Skeletal muscle tissue (tissue), 4 donors: ENCODE results near the gene MYF6. TPM values are rescaled to one million over a fixed set of nuclear protein-coding genes. Genes with fewer than 3 reads are reported as not detected.

ENCODE experiments used
- H3K27ac ChIP-seq: one replicate; pipeline ENCODE4 v1.7.0; 2013; ENCODE audit warnings: mild to moderate bottlenecking, low read depth, low read length, inconsistent platforms
- H3K27me3 ChIP-seq, 3 donors: one replicate each; pipeline ENCODE4 v1.7.0; 2013; ENCODE audit warnings: low read length in 3 of 3; ENCODE audit not compliant: control insufficient read depth in 3 of 3, insufficient read depth in 3 of 3
- H3K36me3 ChIP-seq, 3 donors: one replicate each; pipeline ENCODE4 v1.7.0; 2013; ENCODE audit warnings: low read length in 3 of 3; ENCODE audit not compliant: control insufficient read depth in 3 of 3, insufficient read depth in 3 of 3
- H3K4me1 ChIP-seq, 3 donors: one replicate each; pipeline ENCODE4 v1.7.0; 2013; ENCODE audit warnings: low read length in 3 of 3, mild to moderate bottlenecking in 3 of 3; ENCODE audit not compliant: control insufficient read depth in 3 of 3, insufficient read depth in 3 of 3
- H3K4me3 ChIP-seq, 3 donors: one replicate each; pipeline ENCODE4 v1.7.0; 2013; ENCODE audit warnings: low read length in 3 of 3
- H3K9ac ChIP-seq, 3 donors: one replicate each; pipeline ENCODE4 v1.7.0; 2013; ENCODE audit warnings: low read length in 3 of 3, mild to moderate bottlenecking in 3 of 3, moderate library complexity in 2 of 3, low read depth in 1 of 3
- H3K9me3 ChIP-seq, 3 donors: one replicate each; pipeline ENCODE4 v1.7.0; 2013; ENCODE audit warnings: low read length in 3 of 3; ENCODE audit not compliant: control insufficient read depth in 3 of 3
- total RNA-seq: library from RNA; depleted of rRNA; stranded (reverse); fragments of >200 nt; gene quantifications from one replicate; pipeline ENCODE4 v1.2.3, GENCODE V29; 2014
- donor health status: Osteomylitis.

Gene MYF6
- total RNA-seq, 1 donor from 2014 or later, result 136 TPM

DNA sequence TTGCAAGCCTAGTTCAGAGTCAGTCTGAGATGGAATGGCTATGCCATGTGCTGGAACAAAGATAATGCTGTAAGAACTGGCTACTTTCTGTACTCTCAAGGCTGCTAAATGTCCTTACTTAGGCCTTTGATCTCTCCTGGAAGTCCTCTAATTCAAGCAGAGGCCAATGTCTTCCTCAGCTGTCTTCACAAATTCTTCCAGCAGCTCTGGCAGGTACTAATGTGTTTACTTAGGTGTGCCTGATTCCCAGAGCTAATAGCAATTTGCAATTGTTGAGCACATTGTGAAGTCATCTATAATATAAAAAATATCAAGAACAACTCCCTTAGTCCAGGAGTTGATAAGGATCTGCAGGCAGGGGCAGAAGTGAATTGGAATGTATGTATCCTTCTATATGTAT is 5.4 kb downstream of the MYF6 start:
- no peak overlapping the region for H3K4me3 ChIP-seq
- peaks cover 4 to 7% (median 6%) of the 10 kb centered on the region in 3 donors for H3K36me3 ChIP-seq
- no peaks in the 10 kb centered on the region for H3K9me3 ChIP-seq
- no peak overlapping the region for H3K9ac ChIP-seq
- peaks cover 0 to 10% (median 7%) of the 10 kb centered on the region in 3 donors for H3K27me3 ChIP-seq
- H3K27ac ChIP-seq, result no peak overlapping the region
- H3K4me1 ChIP-seq, result peaks cover 3 to 11% (median 4%) of the 10 kb centered on the region in 3 donors

DNA sequence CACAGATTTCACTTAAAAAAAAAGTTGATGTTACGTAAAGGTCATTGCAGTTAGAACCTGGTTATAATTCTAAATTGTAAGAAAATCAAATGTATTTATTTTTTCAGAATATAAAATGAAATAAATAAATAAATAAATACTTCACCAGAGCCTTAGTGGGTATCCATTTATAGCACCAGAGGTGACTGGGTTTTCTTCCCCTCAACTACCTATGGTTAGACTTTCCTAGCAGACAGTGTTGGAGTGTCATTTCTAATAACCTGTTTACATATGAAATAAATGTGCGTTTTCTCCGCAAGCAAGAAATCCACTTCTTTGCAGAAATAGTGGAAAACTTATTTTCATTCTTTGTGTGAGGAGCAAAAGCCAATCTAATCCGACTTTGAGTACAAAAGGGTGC is 6.0 kb downstream of the MYF6 start:
- peak overlapping the region; percentile 69 to 86 (median 76) for H3K9ac ChIP-seq
- H3K27ac ChIP-seq, result peak overlapping the region; percentile 80
- H3K27me3 ChIP-seq, result peaks cover 0 to 10% (median 7%) of the 10 kb centered on the region in 3 donors

DNA sequence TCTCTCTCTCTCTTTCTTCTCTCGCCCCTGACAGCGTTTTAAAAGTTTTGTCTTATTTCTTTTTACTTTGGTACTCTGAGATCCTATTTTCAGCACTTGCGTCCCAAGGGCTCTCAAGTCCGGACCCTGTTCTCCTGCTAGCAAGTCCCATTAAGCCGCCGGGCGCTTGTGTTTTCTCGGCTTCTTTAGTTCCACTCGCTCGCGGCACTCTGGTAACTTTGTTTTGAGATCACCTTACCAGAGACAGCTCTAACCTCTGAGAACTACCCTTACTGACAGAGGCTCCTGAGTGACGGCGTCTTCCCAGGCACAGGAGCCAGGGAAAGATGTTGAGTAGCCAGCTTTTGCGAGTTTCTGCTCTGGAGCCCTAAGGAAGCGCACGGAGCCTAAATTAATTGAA is 6.6 kb downstream of the MYF6 start:
- Histone ChIP-seq H3K36me3 (peaks cover 0 to under 1% (median 0%) of the 10 kb centered on the region in 3 donors), H3K9me3 (no peaks in the 10 kb centered on the region), H3K4me1 (peaks cover 3 to 11% (median 4%) of the 10 kb centered on the region in 3 donors), H3K9ac (peak overlapping the region; percentile 69 to 86 (median 76)), H3K27me3 (peaks cover 0 to 10% (median 5%) of the 10 kb centered on the region in 3 donors), H3K27ac (peak overlapping the region; percentile 80), H3K4me3 (peak overlapping the region; percentile 56 to 70 (median 69))

More for the DNA sequence above, 6.0 kb downstream of the MYF6 start:
- Histone ChIP-seq H3K4me3 (peak overlapping the region; percentile 56 to 70 (median 69)), H3K4me1 (peaks cover 3 to 11% (median 4%) of the 10 kb centered on the region in 3 donors), H3K9me3 (no peaks in the 10 kb centered on the region), H3K36me3 (peaks cover 4 to 6% (median 5%) of the 10 kb centered on the region in 3 donors)

DNA sequence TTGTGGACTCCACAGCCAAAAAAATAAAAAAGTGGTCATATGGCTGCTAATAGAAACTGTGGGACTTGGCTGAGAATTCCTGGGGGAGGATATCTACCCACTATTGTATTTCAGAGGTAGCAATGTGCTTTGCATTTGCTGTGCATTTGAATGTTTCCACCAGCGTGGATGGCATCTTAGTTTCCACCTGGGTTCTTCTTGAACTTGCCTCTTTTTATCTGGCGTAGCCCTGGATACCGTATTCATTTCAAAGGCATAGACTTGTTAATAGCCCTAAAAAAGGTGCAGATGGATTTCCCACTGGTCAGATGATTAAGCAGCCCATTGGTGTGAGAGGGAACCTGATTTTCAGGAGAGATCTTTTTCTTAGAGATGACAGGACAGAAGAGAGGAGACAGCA is 7.4 kb downstream of the MYF6 start:
- peak overlapping the region in 1 of 3 donors; percentile 69 for H3K4me3 ChIP-seq
- H3K27ac ChIP-seq, result peak overlapping the region; percentile 80

DNA sequence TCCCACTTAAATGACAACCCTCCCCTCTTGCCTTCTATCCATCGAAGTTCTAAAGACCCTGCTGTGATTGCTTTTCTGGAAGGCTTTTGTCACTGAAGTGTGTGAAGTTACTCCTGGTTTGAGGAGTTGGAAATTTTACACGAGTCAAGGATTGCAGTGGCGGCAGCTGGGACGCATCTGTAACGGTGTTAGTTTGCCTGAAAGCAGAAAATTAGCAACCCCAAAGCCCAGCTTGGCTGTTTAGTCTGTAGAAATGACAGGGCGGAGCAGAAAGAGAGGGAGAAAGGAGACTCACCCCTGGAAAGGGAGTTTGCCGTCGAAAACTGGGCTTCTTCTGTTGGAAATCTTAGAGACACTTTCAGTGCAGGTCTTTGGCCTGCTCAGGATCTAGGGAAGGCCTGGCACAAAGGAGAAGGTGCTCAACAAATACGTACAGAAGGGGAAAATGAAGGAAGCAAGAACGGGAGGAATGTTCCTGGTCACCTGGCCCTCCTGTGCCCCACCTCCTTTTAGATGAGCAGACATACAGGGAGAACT is 8.3 kb downstream of the MYF6 start:
- H3K27ac ChIP-seq, result no peak overlapping the region
- no peaks in the 10 kb centered on the region for H3K36me3 ChIP-seq
- H3K27me3 ChIP-seq, result peaks cover 0 to 10% (median 5%) of the 10 kb centered on the region in 3 donors
- peaks cover 3 to 11% (median 4%) of the 10 kb centered on the region in 3 donors for H3K4me1 ChIP-seq
- H3K9me3 ChIP-seq, result no peaks in the 10 kb centered on the region
- peak overlapping the region in 1 of 3 donors; percentile 40 for H3K4me3 ChIP-seq
- H3K9ac ChIP-seq, result no peak overlapping the region

More for the DNA sequence above, 7.4 kb downstream of the MYF6 start:
- Histone ChIP-seq H3K9ac (peak overlapping the region; percentile 69 to 86 (median 76)), H3K36me3 (no peaks in the 10 kb centered on the region), H3K9me3 (no peaks in the 10 kb centered on the region), H3K27me3 (peaks cover 0 to 10% (median 5%) of the 10 kb centered on the region in 3 donors), H3K4me1 (peaks cover 3 to 11% (median 4%) of the 10 kb centered on the region in 3 donors)

DNA sequence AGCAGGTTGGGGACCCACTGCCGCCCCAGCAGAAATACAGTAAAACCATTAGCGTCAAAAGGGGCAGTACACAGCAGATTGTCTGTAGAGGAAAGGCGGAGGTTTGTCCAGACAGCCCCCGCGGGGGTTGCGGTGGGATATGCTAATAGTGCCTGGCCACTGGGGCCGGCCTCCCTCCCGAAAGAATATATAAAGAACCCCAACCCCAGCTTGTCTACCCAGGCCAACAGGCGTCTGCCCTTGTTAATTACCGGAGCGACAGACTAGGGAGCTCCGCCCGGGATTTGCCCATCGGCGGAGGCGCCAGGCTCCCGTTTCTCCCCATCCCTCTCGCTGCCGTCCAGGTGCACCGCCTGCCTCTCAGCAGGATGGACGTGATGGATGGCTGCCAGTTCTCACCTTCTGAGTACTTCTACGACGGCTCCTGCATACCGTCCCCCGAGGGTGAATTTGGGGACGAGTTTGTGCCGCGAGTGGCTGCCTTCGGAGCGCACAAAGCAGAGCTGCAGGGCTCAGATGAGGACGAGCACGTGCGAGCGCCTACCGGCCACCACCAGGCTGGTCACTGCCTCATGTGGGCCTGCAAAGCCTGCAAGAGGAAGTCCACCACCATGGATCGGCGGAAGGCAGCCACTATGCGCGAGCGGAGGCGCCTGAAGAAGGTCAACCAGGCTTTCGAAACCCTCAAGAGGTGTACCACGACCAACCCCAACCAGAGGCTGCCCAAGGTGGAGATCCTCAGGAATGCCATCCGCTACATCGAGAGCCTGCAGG is 9.4 kb downstream of the MYF6 start, which contains the start of gene MYF5:
TSS of gene MYF5 (plus strand) at position 217 of the 774 bp plus-strand sequence. CDS start at position 369, 152 bp downstream.
- H3K27me3 ChIP-seq, result peaks cover 0 to 10% (median 5%) of the 10 kb centered on the region in 3 donors

DNA sequence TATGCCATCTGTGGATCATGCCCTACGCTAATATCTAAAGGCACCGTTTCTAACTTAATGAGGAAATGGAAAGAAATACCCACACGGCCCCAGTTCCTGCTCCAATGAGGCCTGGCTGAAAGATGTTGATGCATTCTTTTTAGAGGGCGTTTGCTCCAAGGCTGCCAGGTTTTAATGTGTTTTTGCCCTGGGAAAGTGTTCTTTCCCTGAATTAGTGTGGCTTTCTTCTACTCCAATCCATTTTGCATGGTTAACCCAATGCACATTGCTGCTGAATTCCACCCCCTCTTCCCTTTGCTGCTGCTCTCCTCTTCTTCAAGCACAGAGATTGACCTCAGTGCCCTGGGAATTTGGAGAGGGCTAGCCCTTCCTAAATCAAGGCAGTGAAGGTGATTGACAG is 10.4 kb downstream of the MYF6 start:
- Histone ChIP-seq H3K4me1 (peaks cover 0 to under 1% (median 0%) of the 10 kb centered on the region in 3 donors), H3K9me3 (no peaks in the 10 kb centered on the region), H3K27ac (no peak overlapping the region), H3K36me3 (no peaks in the 10 kb centered on the region), H3K4me3 (no peak overlapping the region), H3K9ac (no peak overlapping the region), H3K27me3 (peaks cover 0 to 10% (median 5%) of the 10 kb centered on the region in 3 donors)

More for the DNA sequence above, 9.4 kb downstream of the MYF6 start, which contains the start of gene MYF5:
- no peaks in the 10 kb centered on the region for H3K36me3 ChIP-seq
- H3K9me3 ChIP-seq, result no peaks in the 10 kb centered on the region
- peak within 1 kb of the TSS in 1 of 3 donors; percentile 40 for H3K4me3 ChIP-seq
- H3K4me1 ChIP-seq, result peaks cover 0 to 4% (median 0%) of the 10 kb centered on the region in 3 donors
- no peak within 1 kb of the TSS for H3K27ac ChIP-seq
- no peak within 1 kb of the TSS for H3K9ac ChIP-seq

DNA sequence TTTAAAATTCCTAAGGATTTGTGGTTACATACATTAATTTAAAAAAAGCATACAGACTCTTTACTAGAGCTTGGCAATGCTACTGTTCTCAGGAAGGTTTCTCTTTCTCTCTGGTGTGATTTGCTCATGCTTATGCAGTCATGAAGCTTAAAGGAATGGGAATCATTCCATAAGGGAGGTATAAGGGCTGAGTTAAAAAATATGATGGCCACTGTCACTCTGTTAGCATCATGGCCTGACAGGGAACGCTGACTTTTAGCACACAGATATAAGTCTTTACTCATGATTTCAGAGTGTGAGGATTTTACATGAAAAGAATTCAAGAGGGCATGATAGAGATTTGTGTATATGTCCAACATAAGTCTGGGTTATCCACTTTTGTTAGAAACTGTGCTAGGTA is 13.1 kb downstream of the MYF6 start:
- Histone ChIP-seq H3K4me1 (no peaks in the 10 kb centered on the region), H3K9me3 (no peaks in the 10 kb centered on the region), H3K27ac (no peak overlapping the region), H3K4me3 (no peak overlapping the region), H3K36me3 (no peaks in the 10 kb centered on the region), H3K9ac (no peak overlapping the region), H3K27me3 (peaks cover 0 to 10% (median 5%) of the 10 kb centered on the region in 3 donors)

DNA sequence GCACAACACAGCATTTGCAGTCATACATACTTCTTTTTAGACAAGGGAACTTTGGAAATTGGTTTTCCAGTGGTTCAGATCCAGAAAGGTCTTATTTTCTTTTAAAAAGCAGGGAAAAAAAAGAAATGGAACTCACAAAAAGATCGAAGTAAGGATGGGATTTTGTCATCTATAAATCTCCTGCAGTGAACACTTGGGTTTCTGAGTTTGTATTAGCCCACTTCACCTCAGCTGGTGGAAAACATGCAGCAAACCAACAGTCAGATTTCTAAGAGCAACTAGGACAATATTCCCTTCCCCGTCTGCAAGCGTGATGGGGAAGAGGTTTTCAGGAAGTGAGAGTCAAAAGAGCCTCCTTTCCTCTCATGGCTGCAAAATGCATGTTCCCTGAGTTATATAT is 13.9 kb downstream of the MYF6 start:
- Histone ChIP-seq H3K9me3 (no peaks in the 10 kb centered on the region), H3K4me3 (no peak overlapping the region), H3K4me1 (no peaks in the 10 kb centered on the region), H3K36me3 (no peaks in the 10 kb centered on the region), H3K9ac (no peak overlapping the region), H3K27me3 (peaks cover 0 to 6% (median 5%) of the 10 kb centered on the region in 3 donors), H3K27ac (no peak overlapping the region)
